DMS 273 (cell line): ENCODE results near the gene UBA5.

Experiments used
- DNase-seq: peaks from one replicate; lab custom pipeline; 2025; ENCODE audit not compliant: unreplicated experiment; lab: John Stamatoyannopoulos, UW

Gene UBA5

DNA sequence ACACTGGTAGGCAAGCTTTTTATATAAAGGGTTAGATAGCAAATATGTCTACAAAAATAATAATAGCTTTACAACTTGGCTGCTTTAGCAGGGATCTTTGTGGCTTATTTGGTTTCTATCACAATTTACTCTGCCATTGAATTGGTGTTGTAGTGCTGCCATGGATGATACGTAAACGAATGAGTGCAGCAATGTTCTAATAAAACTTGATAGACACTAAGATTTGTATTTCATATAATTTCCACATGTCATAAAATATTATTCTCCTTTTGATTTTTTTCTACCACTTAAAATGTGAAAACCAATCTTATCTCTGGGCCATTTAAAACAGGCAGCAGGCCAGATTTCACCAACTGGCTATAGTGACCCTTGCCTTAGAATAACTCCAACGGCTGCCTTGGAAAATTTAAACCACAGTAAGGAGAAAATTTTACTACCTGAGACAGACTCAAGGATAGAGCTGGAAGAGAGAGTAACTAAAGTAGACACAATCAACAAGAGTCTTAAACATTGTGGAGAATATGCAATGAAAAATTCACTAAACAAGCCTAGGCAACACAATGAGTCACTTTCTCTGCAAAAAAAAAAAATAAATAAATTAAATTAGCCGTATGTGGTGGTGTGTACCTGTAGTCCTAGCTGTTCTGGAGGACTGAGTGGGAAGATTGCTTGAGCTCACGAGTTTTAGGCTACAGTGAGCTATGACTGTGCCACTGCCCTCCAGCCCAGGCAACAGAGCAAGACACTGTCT is 54.0 kb downstream of the UBA5 start:
- DNase-seq: no peak

DNA sequence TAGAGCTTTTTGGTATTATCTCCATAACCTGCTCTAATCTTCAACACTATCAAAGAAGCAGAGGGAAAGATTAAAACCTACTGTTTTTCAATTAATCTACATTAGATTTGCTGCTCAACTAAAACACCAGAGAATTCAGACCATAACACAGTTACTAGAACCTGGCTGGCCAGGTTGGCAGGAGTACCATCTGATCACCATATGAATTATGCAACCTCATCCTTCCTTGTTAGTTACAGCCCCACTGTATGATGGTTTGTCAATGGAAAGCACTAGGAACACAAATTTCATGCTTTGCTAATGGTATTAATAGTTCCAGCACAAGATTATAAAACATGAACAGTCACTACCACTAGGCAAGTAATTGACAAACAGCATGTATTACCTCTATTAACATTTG is 56.2 kb downstream of the UBA5 start:
- DNase-seq: no peak

DNA sequence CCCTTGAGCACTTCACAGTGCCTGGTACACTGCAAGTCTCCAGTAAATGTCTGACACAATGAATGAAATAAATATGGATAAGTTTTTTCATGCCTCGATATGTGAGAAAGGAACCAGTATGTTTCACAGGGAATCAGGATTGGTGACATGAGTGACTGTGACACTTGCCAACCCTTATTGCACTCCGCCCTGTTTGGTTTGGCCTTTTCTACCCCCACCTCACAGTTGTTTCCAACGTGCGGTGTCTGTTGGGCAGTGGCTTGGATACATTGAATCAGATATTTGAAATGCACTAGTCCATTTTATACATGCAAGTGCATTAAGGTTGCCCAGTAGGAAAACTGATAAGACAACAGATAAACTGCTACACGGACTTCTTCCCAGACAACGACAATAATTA is 60.1 kb downstream of the UBA5 start:
- DNase-seq: no peak

DNA sequence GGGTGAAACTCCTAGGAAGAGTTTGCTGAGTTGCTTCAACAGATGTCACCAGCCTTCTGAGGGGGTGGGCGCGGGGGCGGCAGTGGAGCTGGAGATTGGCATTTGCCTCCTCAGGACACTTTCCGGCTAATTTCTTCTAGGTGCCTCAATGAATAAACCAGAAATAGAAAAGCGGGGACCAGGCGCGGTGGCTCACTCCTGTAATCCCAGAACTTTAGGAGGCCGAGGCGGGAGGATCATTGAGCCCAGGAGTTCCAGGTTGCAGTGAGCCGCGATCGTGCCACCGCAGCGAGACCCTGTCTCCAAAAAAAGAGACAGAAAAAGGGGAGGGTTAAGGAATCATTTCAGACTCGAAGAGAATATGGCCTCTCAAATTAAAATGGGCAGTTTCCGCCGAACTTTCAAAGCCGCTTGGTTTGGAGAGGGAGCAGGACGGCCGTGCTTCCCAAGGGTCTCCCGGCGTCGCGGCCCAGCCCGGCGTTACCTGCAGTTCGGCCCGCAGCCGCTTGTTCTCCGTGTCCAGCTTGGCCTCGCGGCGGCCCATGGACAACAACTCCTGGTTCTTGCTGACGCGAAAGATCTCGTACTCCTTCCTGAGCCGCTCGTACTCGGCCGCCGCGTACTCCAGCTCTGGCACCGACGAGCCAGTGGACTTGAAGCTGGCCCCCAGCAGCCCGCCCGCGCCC is 61.5 kb downstream of the UBA5 start:
- peak; percentile 82 for DNase-seq

DNA sequence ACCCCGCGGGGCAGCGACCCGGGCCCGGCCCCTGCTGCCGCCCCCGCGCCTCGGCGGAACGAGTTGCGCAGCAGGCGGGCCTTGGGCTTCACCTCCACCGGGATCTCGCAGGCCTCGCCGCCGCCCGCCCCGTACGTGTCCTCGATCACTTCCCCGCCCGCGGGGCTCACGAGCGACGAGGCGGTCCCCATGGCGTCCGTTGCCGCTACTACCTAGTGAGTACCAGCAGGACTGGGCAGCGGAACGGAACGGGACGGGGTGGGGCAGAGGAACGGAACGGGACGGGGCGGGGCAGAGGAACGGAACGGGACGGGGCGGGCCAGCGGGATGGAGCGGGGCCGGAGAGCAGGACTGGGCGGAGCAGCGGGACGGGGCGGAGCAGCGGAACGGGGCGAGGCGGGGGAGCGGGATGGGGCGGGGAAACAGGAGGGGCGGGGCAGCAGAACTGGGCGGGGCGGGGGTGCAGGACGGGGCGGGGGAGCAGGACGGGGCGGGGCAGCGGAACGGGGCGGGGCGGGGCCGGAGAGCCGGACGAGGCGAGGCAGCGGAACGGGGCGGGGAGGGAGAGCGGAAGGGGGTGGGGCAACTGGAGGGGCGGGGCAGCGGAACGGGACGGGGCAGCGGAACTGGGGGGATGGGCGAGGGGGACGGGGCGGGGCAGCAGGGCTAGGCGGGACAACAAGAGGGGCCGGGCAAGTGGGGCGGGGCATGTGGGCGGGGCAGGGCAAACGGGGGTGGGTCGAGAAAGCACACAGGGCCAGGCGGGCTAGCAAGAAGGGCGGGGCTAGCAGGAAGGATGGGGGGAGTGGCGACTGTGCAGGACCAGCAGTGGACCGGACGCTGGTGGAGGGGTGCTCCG is 62.3 kb downstream of the UBA5 start, which contains the start of gene NPHP3:
NPHP3 (minus strand) TSS at position 245 of the 859 bp plus-strand sequence; CDS start at position 191, 54 bp downstream.
- peak; percentile 98 for DNase-seq

DNA sequence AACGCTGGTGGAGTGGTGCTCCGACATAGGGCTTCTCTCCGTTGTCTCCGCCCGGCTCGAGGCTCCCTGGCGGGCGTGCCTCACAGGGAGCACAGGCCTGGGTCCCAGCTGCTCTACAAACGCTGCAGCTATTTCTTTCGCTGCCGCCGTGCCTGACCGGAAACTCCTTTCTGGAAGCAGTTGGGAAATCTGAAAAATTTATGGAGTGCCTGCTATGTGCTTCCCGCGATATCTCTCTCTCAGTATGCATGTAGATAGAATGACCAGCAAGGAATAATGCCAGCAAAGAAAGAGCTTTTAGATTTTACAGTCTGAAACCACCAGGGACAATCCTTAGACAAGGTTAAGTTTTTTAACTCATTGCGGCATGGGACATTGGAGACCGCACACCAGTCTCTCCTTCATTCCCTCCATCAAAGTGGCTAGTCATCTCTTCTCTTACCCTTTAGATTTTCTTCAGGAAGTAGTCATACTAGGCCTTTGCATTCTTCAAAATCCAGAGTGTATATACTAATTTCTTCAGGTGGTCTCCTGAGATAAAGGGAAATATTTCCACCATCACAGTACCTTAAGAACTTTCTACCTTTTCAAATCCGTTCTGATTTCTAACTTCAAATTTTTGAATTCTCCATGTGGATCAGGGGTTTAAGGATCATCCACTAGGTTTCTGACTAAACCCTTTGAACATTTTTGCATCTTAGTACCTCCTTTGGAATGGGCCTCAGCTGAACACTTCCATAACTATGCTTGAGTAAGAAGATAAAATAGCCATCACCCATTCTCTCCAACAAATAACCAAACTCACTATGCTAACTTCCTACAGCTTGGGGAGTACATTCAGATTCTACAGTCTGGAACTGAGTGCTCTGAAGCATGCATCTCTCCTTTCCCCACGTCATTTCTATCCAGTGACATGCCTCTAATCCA is 63.2 kb downstream of the UBA5 start:
- DNase-seq: no peak

DNA sequence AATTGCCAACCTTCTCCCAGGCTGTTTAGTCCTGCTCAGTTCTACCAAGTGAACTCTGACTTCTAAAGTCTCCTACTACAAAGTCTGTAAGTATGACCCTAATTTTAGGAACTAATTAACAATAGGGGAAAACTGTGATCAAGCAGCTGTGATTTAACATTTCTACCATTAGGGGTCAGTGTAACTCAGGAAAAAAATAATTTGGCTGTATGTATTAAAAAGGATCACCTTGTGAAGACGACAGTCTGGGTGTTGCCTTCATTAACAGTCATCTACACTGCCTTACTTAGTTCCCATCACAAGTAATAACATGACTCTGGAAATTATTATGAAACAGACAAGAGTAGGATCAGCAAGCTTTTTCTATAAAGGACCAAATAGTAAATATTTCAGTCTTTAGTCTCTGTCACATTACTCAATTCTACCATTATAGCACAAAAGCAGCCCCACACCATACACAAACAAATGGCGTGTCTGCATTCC is 66.3 kb downstream of the UBA5 start:
- peak; percentile 67 for DNase-seq
